Neuronal stem cell (in vitro differentiated cells): Measurements from ENCODE around the gene ADAD1. TPM values are rescaled to one million over a fixed set of nuclear protein-coding genes. Genes with fewer than 3 reads are reported as not detected.

Source experiments
- DNase-seq: peaks from one replicate; pipeline ENCODE4 v3.0.0-alpha.2; 2013; ENCODE audit warnings: low spot score
- H2AFZ ChIP-seq: one replicate; pipeline ENCODE4 v1.6.1; 2013; ENCODE audit warnings: mild to moderate bottlenecking, low read length, inconsistent platforms
- H2AK5ac ChIP-seq: 2 replicates; pipeline ENCODE4 v1.6.1; 2013; ENCODE audit warnings: low read depth, mild to moderate bottlenecking, inconsistent platforms, low read length, moderate library complexity, mixed read lengths
- H2BK120ac ChIP-seq: 2 replicates; pipeline ENCODE4 v1.6.1; 2013; ENCODE audit warnings: low read depth, mild to moderate bottlenecking, inconsistent platforms, low read length, moderate library complexity, mixed read lengths
- H2BK12ac ChIP-seq: one replicate; pipeline ENCODE4 v1.6.1; 2013; ENCODE audit warnings: low read length, inconsistent platforms
- H2BK15ac ChIP-seq: 2 replicates; pipeline ENCODE4 v1.6.1; 2013; ENCODE audit warnings: mild to moderate bottlenecking, low read length, inconsistent platforms, mixed read lengths
- H2BK5ac ChIP-seq: one replicate; pipeline ENCODE4 v1.6.1; 2013; ENCODE audit warnings: inconsistent platforms, mild to moderate bottlenecking, low read length, moderate library complexity
- H3K14ac ChIP-seq: one replicate; pipeline ENCODE4 v1.6.1; 2013; ENCODE audit warnings: low read length, inconsistent platforms
- H3K18ac ChIP-seq: 2 replicates; pipeline ENCODE4 v1.6.1; 2013; ENCODE audit warnings: low read length, inconsistent platforms
- H3K23ac ChIP-seq: 2 replicates; pipeline ENCODE4 v1.6.1; 2013; ENCODE audit warnings: low read depth, mild to moderate bottlenecking, mixed read lengths, low read length, inconsistent platforms; ENCODE audit not compliant: poor library complexity
- H3K27ac ChIP-seq: replicated peaks from 3 replicates; pipeline ENCODE4 v1.5.1; 2013; ENCODE audit warnings: low read length, inconsistent platforms
- H3K27me3 ChIP-seq, 3 experiments: 2 replicates each; pipeline ENCODE4 v1.6.1; 2013; ENCODE audit warnings: low read length in 3 of 3, mild to moderate bottlenecking in 2 of 3, inconsistent platforms in 1 of 3, low read depth in 1 of 3, mixed read lengths in 1 of 3, moderate library complexity in 1 of 3; ENCODE audit not compliant: control insufficient read depth in 3 of 3, insufficient read depth in 3 of 3
- H3K36me3 ChIP-seq, 2 donors: replicated peaks in 1 of 2; 2 replicates each; pipeline ENCODE4 v1.6.1; 2013; ENCODE audit warnings: low read length in 2 of 2; ENCODE audit not compliant: control insufficient read depth in 2 of 2, insufficient read depth in 2 of 2
- H3K4ac ChIP-seq: 2 replicates; pipeline ENCODE4 v1.6.1; 2013; ENCODE audit warnings: inconsistent platforms, mild to moderate bottlenecking, low read length, moderate library complexity
- H3K4me1 ChIP-seq, 2 donors: 1 replicate in 1 of 2; 2 replicates in 1 of 2; pipeline ENCODE4 v1.6.1; 2013; ENCODE audit warnings: low read length in 2 of 2, low read depth in 1 of 2; ENCODE audit not compliant: control insufficient read depth in 2 of 2, insufficient read depth in 1 of 2
- H3K4me2 ChIP-seq: one replicate; pipeline ENCODE4 v1.6.1; 2013; ENCODE audit warnings: mild to moderate bottlenecking, low read length, inconsistent platforms; ENCODE audit not compliant: insufficient read depth, poor library complexity, severe bottlenecking
- H3K4me3 ChIP-seq, 2 donors: 2 replicates each; pipeline ENCODE4 v1.5.1; 2013; ENCODE audit warnings: low read length in 2 of 2, mild to moderate bottlenecking in 2 of 2, inconsistent platforms in 1 of 2, moderate library complexity in 1 of 2
- H3K79me1 ChIP-seq: one replicate; pipeline ENCODE4 v1.6.1; 2013; ENCODE audit warnings: low read depth, mild to moderate bottlenecking, inconsistent platforms, low read length, moderate library complexity
- H3K9ac ChIP-seq: one replicate; pipeline ENCODE4 v1.6.1; 2013; ENCODE audit warnings: mild to moderate bottlenecking, low read depth, low read length, inconsistent platforms; ENCODE audit not compliant: poor library complexity
- H3K9me3 ChIP-seq, 2 donors: replicated peaks in 1 of 2; 2 replicates each; pipeline versions ENCODE3 to v1.6.1; 2013; ENCODE audit warnings: low read length in 2 of 2, mild to moderate bottlenecking in 2 of 2, inconsistent platforms in 1 of 2, low read depth in 1 of 2, mixed read lengths in 1 of 2, moderate library complexity in 1 of 2; ENCODE audit not compliant: control insufficient read depth in 2 of 2, insufficient read depth in 1 of 2
- H4K8ac ChIP-seq: one replicate; pipeline ENCODE4 v1.6.1; 2013; ENCODE audit warnings: low read depth, mild to moderate bottlenecking, inconsistent platforms, low read length, moderate library complexity
- H4K91ac ChIP-seq: one replicate; pipeline ENCODE4 v1.6.1; 2013; ENCODE audit warnings: low read length, low read depth, mild to moderate bottlenecking, inconsistent platforms; ENCODE audit not compliant: poor library complexity
- WGBS, 2 donors: extraction: QIAGEN DNeasy Blood & Tissue Kit; methylation state at CpG; one replicate each; pipeline ENCODE4 v1.1.7; 2013; ENCODE audit warnings: missing lambda C conversion rate in 2 of 2, mixed read lengths in 1 of 2; ENCODE audit not compliant: insufficient read length in 2 of 2, insufficient replicate concordance in 1 of 2; ENCODE audit errors: extremely low coverage in 2 of 2; 5-methylcytosine and 5-hydroxymethylcytosine counted together
- polyA plus RNA-seq, 2 experiments: library from polyadenylated mRNA; stranded (reverse); fragments of 200-250 nt; gene quantifications; one replicate each; pipeline ENCODE4 v1.2.3, GENCODE V29; 2013

The ADAD1 gene
- not detected for polyA plus RNA-seq (2013, experiment 1 of 2)
- 0.01 TPM for polyA plus RNA-seq (2013, experiment 2 of 2)

DNA sequence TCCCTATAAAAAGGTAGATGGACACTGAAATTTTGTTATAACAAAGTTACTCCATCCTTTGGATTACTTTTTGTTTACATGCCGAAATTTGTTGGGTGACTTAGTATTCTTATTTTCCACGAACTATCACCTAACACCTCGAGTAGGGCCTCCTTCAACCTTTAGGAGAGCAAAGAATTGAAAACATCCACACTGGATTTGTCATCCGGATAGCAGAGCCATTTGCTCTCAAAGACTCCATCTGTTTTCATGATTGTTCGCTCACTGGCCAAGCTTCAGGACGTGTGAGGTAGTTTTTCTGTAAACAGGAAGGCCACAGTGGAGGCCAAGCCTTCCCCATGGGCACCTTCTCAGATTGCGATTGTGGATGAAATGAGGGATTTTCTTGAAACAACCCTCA, at the start of gene ADAD1:
ADAD1 (plus strand) TSS at position 301 of the 400 bp plus-strand sequence. CDS start 1,059 bp downstream, outside the sequence.
- Histone ChIP-seq H3K9ac (no peak within 1 kb of the TSS), H3K4me2 (no peak within 1 kb of the TSS), H3K9me3 (peaks cover 0 to 1% of the 10 kb centered on the region in 2 donors), H2BK120ac (no peak within 1 kb of the TSS), H3K14ac (peak within 1 kb of the TSS; percentile 71), H3K4me3 (no peak within 1 kb of the TSS), H3K36me3 (no peaks in the 10 kb centered on the region), H3K79me1 (no peaks in the 10 kb centered on the region), H3K4me1 (no peaks in the 10 kb centered on the region), H3K4ac (no peak within 1 kb of the TSS), H2AFZ (no peak within 1 kb of the TSS), H3K18ac (no peak within 1 kb of the TSS), H3K23ac (no peak within 1 kb of the TSS), H4K8ac (no peak within 1 kb of the TSS), H2BK15ac (no peak within 1 kb of the TSS), H4K91ac (no peak within 1 kb of the TSS), H2BK5ac (no peak within 1 kb of the TSS), H2AK5ac (no peak within 1 kb of the TSS), H2BK12ac (peak within 1 kb of the TSS; percentile 49), H3K27ac (no peak within 1 kb of the TSS), H3K27me3 (no peaks in the 10 kb centered on the region)
- DNase-seq, result no peak
- no CpG with 5 or more reads among the region's 7 CpGs for WGBS, 2 donors

DNA sequence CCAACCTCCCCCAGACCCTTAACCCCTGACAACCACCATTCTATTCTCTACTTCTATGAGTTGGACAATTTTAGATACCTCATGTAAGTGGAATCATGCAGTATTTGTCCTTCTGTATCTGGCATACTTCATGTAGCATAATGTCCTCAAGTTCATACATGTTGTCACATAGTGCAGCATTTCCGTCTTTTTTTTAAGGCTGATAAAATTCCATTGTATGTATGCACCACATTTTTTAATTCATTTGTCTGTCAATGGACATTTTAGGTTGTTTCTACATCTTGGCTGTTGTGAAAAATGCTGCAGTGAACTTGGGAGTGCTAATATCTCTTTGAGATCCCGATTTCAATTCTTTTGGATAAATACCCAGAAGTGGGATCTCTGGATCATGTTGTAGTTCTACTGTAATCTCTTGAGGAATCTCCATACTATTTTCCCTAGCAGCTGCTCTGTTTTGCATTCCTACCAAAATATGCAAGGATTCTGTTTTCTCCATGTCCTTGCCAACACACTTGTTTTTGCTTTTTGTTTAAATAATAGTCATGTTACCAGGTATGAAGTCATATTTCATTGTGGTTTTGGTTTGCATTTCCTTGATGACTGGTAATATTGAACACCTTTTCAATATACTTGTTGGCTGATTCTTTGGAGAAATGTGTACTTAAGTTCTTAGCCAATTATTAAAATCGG, 48.8 kb upstream of the ADAD1 start:
- no peak overlapping the region for H4K91ac ChIP-seq
- H3K4me2 ChIP-seq, result no peak overlapping the region
- H3K27me3 ChIP-seq, result no peaks in the 10 kb centered on the region
- peaks cover under 1 to 62% of the 10 kb centered on the region in 2 donors for H3K36me3 ChIP-seq
- H2BK12ac ChIP-seq, result no peak overlapping the region
- no peak overlapping the region for H2BK5ac ChIP-seq
- no peaks in the 10 kb centered on the region for H3K4me1 ChIP-seq
- H3K4ac ChIP-seq, result no peak overlapping the region
- H3K23ac ChIP-seq, result no peak overlapping the region
- H2AFZ ChIP-seq, result no peak overlapping the region
- H3K9me3 ChIP-seq, result no peaks in the 10 kb centered on the region
- H2BK15ac ChIP-seq, result no peak overlapping the region
- H3K27ac ChIP-seq, result no peak overlapping the region
- no peak overlapping the region for H3K4me3 ChIP-seq
- no peak for DNase-seq
- no peak overlapping the region for H3K9ac ChIP-seq
- H3K14ac ChIP-seq, result no peak overlapping the region
- no peak overlapping the region for H2AK5ac ChIP-seq
- no peaks in the 10 kb centered on the region for H3K79me1 ChIP-seq
- no peak overlapping the region for H4K8ac ChIP-seq
- no peak overlapping the region for H3K18ac ChIP-seq
- WGBS, 2 donors, result no CpG with 5 or more reads among the region's 3 CpGs
- H2BK120ac ChIP-seq, result no peak overlapping the region

DNA sequence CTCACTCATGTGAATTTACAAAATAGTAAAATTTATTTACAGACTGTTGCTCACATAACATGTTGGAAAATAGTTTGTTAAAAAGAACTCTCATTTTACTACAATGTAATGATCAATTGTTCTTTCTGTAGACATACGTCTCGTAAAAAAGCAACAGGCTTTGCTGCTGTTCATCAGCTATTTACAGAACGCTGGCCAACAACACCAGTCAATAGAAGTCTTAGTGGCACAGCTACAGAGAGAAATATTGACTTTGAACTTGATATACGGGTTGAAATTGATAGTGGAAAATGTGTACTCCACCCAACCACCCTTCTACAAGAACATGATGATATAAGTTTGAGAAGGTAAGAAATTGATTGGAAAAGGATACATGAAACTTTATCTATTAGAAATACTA, 47.6 kb upstream of the ADAD1 start:
- no CpG with 5 or more reads among the region's 4 CpGs for WGBS, 2 donors
- no peaks in the 10 kb centered on the region for H3K4me1 ChIP-seq

DNA sequence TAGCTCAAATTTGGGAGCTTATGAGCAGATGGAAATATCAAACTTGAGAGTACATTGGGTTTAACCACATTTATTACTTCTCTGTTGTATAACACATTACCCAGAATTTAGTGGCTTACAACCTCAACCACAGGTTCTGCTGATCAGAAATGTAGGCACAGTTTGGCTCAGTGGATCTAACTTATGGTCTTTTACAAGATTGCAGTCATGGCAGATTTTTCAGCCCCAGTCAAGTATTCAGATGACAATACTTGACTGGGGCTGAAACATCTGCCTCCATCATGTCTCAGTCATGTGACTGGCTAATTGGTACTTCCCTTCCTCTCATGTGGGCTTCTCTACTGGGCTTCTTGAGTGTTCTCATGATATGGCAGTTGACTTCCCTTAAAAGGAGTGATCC, 44.0 kb upstream of the ADAD1 start:
- Histone ChIP-seq H3K9ac (no peak overlapping the region), H2BK15ac (no peak overlapping the region), H3K14ac (no peak overlapping the region), H3K4ac (no peak overlapping the region), H4K8ac (no peak overlapping the region), H3K9me3 (no peaks in the 10 kb centered on the region), H3K4me3 (no peak overlapping the region), H3K18ac (no peak overlapping the region), H2BK12ac (no peak overlapping the region), H3K27me3 (no peaks in the 10 kb centered on the region), H3K4me1 (no peaks in the 10 kb centered on the region), H2BK120ac (no peak overlapping the region), H3K27ac (no peak overlapping the region), H2BK5ac (no peak overlapping the region), H2AK5ac (no peak overlapping the region), H3K36me3 (peaks cover 3 to 74% of the 10 kb centered on the region in 2 donors), H4K91ac (no peak overlapping the region), H2AFZ (no peak overlapping the region), H3K79me1 (no peaks in the 10 kb centered on the region), H3K23ac (no peak overlapping the region), H3K4me2 (no peak overlapping the region)
- no peak for DNase-seq

More for the DNA sequence above, 47.6 kb upstream of the ADAD1 start:
- H2BK12ac ChIP-seq, result no peak overlapping the region
- H4K91ac ChIP-seq, result no peak overlapping the region
- H3K14ac ChIP-seq, result no peak overlapping the region
- H2BK15ac ChIP-seq, result no peak overlapping the region
- no peak overlapping the region for H2BK5ac ChIP-seq
- H2AFZ ChIP-seq, result no peak overlapping the region
- H3K27me3 ChIP-seq, result no peaks in the 10 kb centered on the region
- H2BK120ac ChIP-seq, result no peak overlapping the region
- no peak overlapping the region for H3K9ac ChIP-seq
- no peak overlapping the region for H3K23ac ChIP-seq
- DNase-seq, result no peak
- no peak overlapping the region for H3K4me3 ChIP-seq
- H3K4ac ChIP-seq, result no peak overlapping the region
- H3K79me1 ChIP-seq, result no peaks in the 10 kb centered on the region
- no peak overlapping the region for H3K18ac ChIP-seq
- H4K8ac ChIP-seq, result no peak overlapping the region
- no peak overlapping the region for H3K4me2 ChIP-seq
- peaks cover 3 to 63% of the 10 kb centered on the region in 2 donors for H3K36me3 ChIP-seq
- no peak overlapping the region for H2AK5ac ChIP-seq
- H3K27ac ChIP-seq, result no peak overlapping the region
- H3K9me3 ChIP-seq, result no peaks in the 10 kb centered on the region
